IMR-90 (cell line): Measurements from ENCODE around the gene SLC47A2. TPM values are rescaled to one million over a fixed set of nuclear protein-coding genes. Genes with fewer than 3 reads are reported as not detected.

ENCODE experiments used
- ATAC-seq: fragments of 200-7000 bp; cut with Tn5 transposase; 2 replicates; pipeline ENCODE4 v1.9.1; 2020; ENCODE audit warnings: low read depth, mild to moderate bottlenecking, moderate library complexity
- BruUV-seq: library from RNA; stranded (reverse); fragments of 400-500 nt; replicated peaks from 2 replicates; lab custom pipeline; 2021; lab: Mats Ljungman, UMichigan
- CTCF ChIA-PET: fragments of 300-600 bp; formaldehyde crosslinking; extraction: SDS; loops from one replicate; lab custom pipeline; 2021; ENCODE audit warnings: antibody characterized with exemption; lab: Yijun Ruan, JAX
- POLR2A ChIA-PET: fragments of 300-600 bp; sonication (Branson Sonifier 250); formaldehyde crosslinking; loops from one replicate; lab custom pipeline; 2022; ENCODE audit warnings: antibody characterized with exemption; ENCODE audit not compliant: unreplicated experiment; lab: Charles Lee
- DNase-seq: peaks from one replicate; pipeline ENCODE4 v3.0.0; 2013
- H2AFZ ChIP-seq: replicated peaks from 2 replicates; pipeline ENCODE3; 2013; ENCODE audit warnings: low read length, mild to moderate bottlenecking; ENCODE audit not compliant: poor library complexity
- H2AK5ac ChIP-seq: 2 replicates; pipeline ENCODE4 v1.6.1; 2013; ENCODE audit warnings: low read depth, low read length, inconsistent platforms
- H2AK9ac ChIP-seq: replicated peaks from 2 replicates; pipeline ENCODE3; 2013; ENCODE audit warnings: mild to moderate bottlenecking, low read depth, low read length, moderate library complexity; ENCODE audit not compliant: poor library complexity
- H2BK120ac ChIP-seq: 2 replicates; pipeline ENCODE4 v1.6.1; 2013; ENCODE audit warnings: low read depth, low read length, inconsistent platforms
- H2BK15ac ChIP-seq: 3 replicates; pipeline ENCODE4 v1.6.1; 2013; ENCODE audit warnings: low read depth, low read length, inconsistent platforms
- H2BK20ac ChIP-seq: 2 replicates; pipeline ENCODE4 v1.6.1; 2013; ENCODE audit warnings: low read depth, mild to moderate bottlenecking, inconsistent platforms, low read length, moderate library complexity
- H2BK5ac ChIP-seq: 2 replicates; pipeline ENCODE4 v1.6.1; 2013; ENCODE audit warnings: mild to moderate bottlenecking, low read depth, low read length, inconsistent platforms; ENCODE audit not compliant: poor library complexity, severe bottlenecking
- H3K14ac ChIP-seq: replicated peaks from 2 replicates; pipeline ENCODE4 v1.6.1; 2013; ENCODE audit warnings: low read depth, low read length, inconsistent platforms
- H3K18ac ChIP-seq: 2 replicates; pipeline ENCODE4 v1.6.1; 2013; ENCODE audit warnings: low read depth, low read length, control low read depth
- H3K23ac ChIP-seq: 2 replicates; pipeline ENCODE4 v1.6.1; 2013; ENCODE audit warnings: low read depth, low read length, inconsistent platforms
- H3K27ac ChIP-seq: 2 replicates; pipeline ENCODE4 v1.5.1; 2013; ENCODE audit warnings: mild to moderate bottlenecking, control low read depth, low read length; ENCODE audit not compliant: insufficient read depth
- H3K27me3 ChIP-seq: 2 replicates; pipeline ENCODE4 v1.6.1; 2013; ENCODE audit warnings: low read length; ENCODE audit not compliant: control insufficient read depth, insufficient read depth
- H3K36me3 ChIP-seq: 2 replicates; pipeline ENCODE4 v1.6.1; 2013; ENCODE audit warnings: low read length, mixed read lengths; ENCODE audit not compliant: control insufficient read depth, insufficient read depth
- H3K4ac ChIP-seq: 2 replicates; pipeline ENCODE4 v1.6.1; 2013; ENCODE audit warnings: low read depth, low read length, inconsistent platforms
- H3K4me1 ChIP-seq: 2 replicates; pipeline ENCODE4 v1.6.1; 2013; ENCODE audit warnings: low read length, mixed read lengths; ENCODE audit not compliant: control insufficient read depth, insufficient read depth
- H3K4me2 ChIP-seq: 2 replicates; pipeline ENCODE4 v1.6.1; 2013; ENCODE audit warnings: low read depth, mild to moderate bottlenecking, control low read depth, low read length, moderate library complexity
- H3K4me3 ChIP-seq: 2 replicates; pipeline ENCODE4 v1.5.1; 2013; ENCODE audit warnings: low read depth, mild to moderate bottlenecking, control low read depth, low read length, moderate library complexity; ENCODE audit not compliant: insufficient read depth
- H3K56ac ChIP-seq: 2 replicates; pipeline ENCODE4 v1.6.1; 2013; ENCODE audit warnings: low read length, inconsistent platforms; ENCODE audit not compliant: insufficient read depth; ENCODE audit errors: extremely low read depth
- H3K79me1 ChIP-seq, 2 experiments: 2 replicates each; pipeline ENCODE4 v1.6.1; 2013; ENCODE audit warnings: low read length in 2 of 2, inconsistent platforms in 1 of 2, low read depth in 1 of 2
- H3K9ac ChIP-seq: 2 replicates; pipeline ENCODE4 v1.6.1; 2013; ENCODE audit warnings: low read depth, low read length, control low read depth
- H3K9me1 ChIP-seq: 2 replicates; pipeline ENCODE4 v1.6.1; 2013; ENCODE audit warnings: low read length, inconsistent platforms; ENCODE audit not compliant: insufficient read depth
- H3K9me3 ChIP-seq: 2 replicates; pipeline ENCODE4 v1.6.1; 2013; ENCODE audit warnings: low read length; ENCODE audit not compliant: control insufficient read depth, insufficient read depth
- H4K20me1 ChIP-seq: 2 replicates; pipeline ENCODE4 v1.6.1; 2013; ENCODE audit warnings: low read length, inconsistent platforms; ENCODE audit not compliant: insufficient read depth
- H4K5ac ChIP-seq: 2 replicates; pipeline ENCODE4 v1.6.1; 2013; ENCODE audit warnings: mild to moderate bottlenecking, low read depth, low read length, control low read depth
- H4K8ac ChIP-seq, 2 experiments: 2 replicates each; pipeline ENCODE4 v1.6.1; 2013; ENCODE audit warnings: low read depth in 2 of 2, low read length in 2 of 2, control low read depth in 1 of 2, inconsistent platforms in 1 of 2
- H4K91ac ChIP-seq: 2 replicates; pipeline ENCODE4 v1.6.1; 2013; ENCODE audit warnings: low read depth, low read length, inconsistent platforms; ENCODE audit not compliant: insufficient read depth
- BHLHE40 ChIP-seq: fragments of 150-350 bp; IDR thresholded peaks from 2 replicates; pipeline ENCODE4 v1.6.1; 2016; ENCODE audit warnings: mild to moderate bottlenecking, low read depth, low read length
- CEBPB ChIP-seq: IDR thresholded peaks from 2 replicates; pipeline ENCODE4 v1.6.1; 2012; ENCODE audit warnings: low read depth, low read length, improper control_type of control experiment
- CHD1 ChIP-seq: IDR thresholded peaks from 2 replicates; pipeline ENCODE4 v1.6.1; 2012; ENCODE audit warnings: low read depth, low read length, improper control_type of control experiment
- FOS ChIP-seq: fragments of 150-350 bp; IDR thresholded peaks from 2 replicates; pipeline ENCODE4 v1.6.1; 2016; ENCODE audit warnings: low read depth, low read length
- MAFK ChIP-seq: IDR thresholded peaks from 2 replicates; pipeline ENCODE4 v1.6.1; 2012; ENCODE audit warnings: low read depth, low read length, improper control_type of control experiment
- MAZ ChIP-seq: IDR thresholded peaks from 2 replicates; pipeline ENCODE4 v1.6.1; 2012; ENCODE audit warnings: low read depth, mild to moderate bottlenecking, low read length, improper control_type of control experiment, moderate library complexity, borderline replicate concordance
- MXI1 ChIP-seq: IDR thresholded peaks from 2 replicates; pipeline ENCODE4 v1.6.1; 2012; ENCODE audit warnings: low read depth, mild to moderate bottlenecking, low read length, moderate library complexity, borderline replicate concordance
- NFE2L2 ChIP-seq: fragments of 150-350 bp; IDR thresholded peaks from 2 replicates; pipeline ENCODE4 v1.6.1; 2016; ENCODE audit warnings: low read depth, mild to moderate bottlenecking, low read length
- POLR2A ChIP-seq: IDR thresholded peaks from 2 replicates; pipeline ENCODE4 v1.6.1; 2012; ENCODE audit warnings: mild to moderate bottlenecking, low read depth, low read length
- RAD21 ChIP-seq: IDR thresholded peaks from 2 replicates; pipeline ENCODE4 v1.6.1; 2012; ENCODE audit warnings: low read length, improper control_type of control experiment
- RCOR1 ChIP-seq: IDR thresholded peaks from 2 replicates; pipeline ENCODE4 v1.6.1; 2012; ENCODE audit warnings: mild to moderate bottlenecking, low read length, improper control_type of control experiment; ENCODE audit not compliant: insufficient replicate concordance
- RFX5 ChIP-seq: IDR thresholded peaks from 2 replicates; pipeline ENCODE4 v1.8.0; 2012; ENCODE audit warnings: low read depth, mild to moderate bottlenecking, low read length, moderate library complexity
- SMC3 ChIP-seq: fragments of 150-350 bp; IDR thresholded peaks from 2 replicates; pipeline ENCODE4 v1.6.1; 2016; ENCODE audit warnings: low read depth, mild to moderate bottlenecking, antibody characterized with exemption, low read length, moderate library complexity
- WGBS, 2 experiments: methylation state at CpG; one replicate each; pipeline versions ENCODE4 v1.1.5 to v1.1.7; 2013; ENCODE audit warnings: missing lambda C conversion rate in 2 of 2; ENCODE audit not compliant: insufficient read length in 1 of 2; ENCODE audit errors: extremely low coverage in 2 of 2; 5-methylcytosine and 5-hydroxymethylcytosine counted together
- dilution Hi-C: fragments of 300-500 bp; cut with HindIII; formaldehyde crosslinking; loops from one replicate; pipeline ENCODE4 v1.14.3; 2018; ENCODE audit warnings: low sequenced_read_pairs; ENCODE audit not compliant: unreplicated experiment
- in situ Hi-C: fragments of 300-500 bp; cut with MboI; formaldehyde crosslinking; loops from 3 replicates; pipeline ENCODE4 v1.14.3; 2019; ENCODE audit warnings: low sequenced_read_pairs, inconsistent platforms, mixed read lengths
- intact Hi-C: fragments of 100-400 bp; cut with micrococcal nuclease; formaldehyde crosslinking; loops from 2 replicates; pipeline ENCODE4 v1.10.0; 2022
- polyA plus RNA-seq, 3 experiments: library from polyadenylated mRNA; depleted of rRNA; stranded (reverse); fragments of >200 nt; gene quantifications; 2 replicates each; pipeline ENCODE4 v1.2.3, GENCODE V29; 2012; ENCODE audit warnings: low replicate concordance in 1 of 3
- total RNA-seq: library from RNA; depleted of rRNA; stranded (reverse); fragments of >200 nt; gene quantifications from 2 replicates; pipeline ENCODE4 v1.2.3, GENCODE V29; 2012
- TF ChIP-seq, protein P1 (sequence below): fragments of 150-350 bp; IDR thresholded peaks from 2 replicates; pipeline ENCODE4 v1.6.1; 2016; ENCODE audit warnings: low read depth, mild to moderate bottlenecking, low read length, moderate library complexity, borderline replicate concordance
- TF ChIP-seq, protein P2 (sequence below): fragments of 150-350 bp; IDR thresholded peaks from 2 replicates; pipeline ENCODE4 v1.6.1; 2017; ENCODE audit warnings: mild to moderate bottlenecking, antibody characterized with exemption, low read length, low read depth
- TF ChIP-seq, protein P3 (sequence below): conservative IDR thresholded peaks from 2 replicates; pipeline ENCODE4 v1.5.1; 2012; ENCODE audit warnings: mild to moderate bottlenecking, low read depth, low read length, improper control_type of control experiment

The SLC47A2 gene
- total and polyA plus RNA-seq, 2 of the 4 experiments (the other 2 are of a cell fraction): not detected

DNA sequence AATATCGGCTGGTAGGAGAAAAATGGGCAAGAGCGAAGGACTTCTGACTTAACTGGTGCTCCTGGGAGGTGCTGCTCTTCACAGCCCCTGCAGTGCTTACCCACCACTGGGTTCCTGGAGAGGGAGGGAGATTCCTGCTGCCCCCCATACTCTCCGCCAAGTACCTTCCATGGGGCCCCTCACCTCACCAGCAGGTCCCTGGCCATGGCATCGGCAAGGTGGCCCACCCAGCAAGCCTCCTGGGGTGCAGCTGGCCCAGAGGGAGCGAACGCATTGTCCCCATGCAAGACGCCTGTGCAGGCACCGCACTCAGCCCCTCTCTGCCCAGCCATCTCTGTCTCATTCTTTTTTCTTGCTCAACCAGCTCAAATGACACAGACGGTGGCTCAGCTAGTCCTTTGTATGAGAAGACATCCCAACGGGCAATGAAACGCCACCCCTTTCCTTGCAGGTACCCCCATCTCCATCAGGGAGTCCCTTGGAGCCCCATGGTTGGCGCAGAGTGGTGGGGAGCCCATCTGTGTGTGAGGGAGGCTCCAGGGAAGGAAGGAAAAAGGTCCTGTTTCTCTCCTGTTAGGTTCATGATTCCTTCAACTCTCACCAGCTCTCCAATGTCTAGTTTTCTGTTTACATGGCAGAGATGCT lies 41.3 kb upstream of the SLC47A2 start:
- Histone ChIP-seq H2AFZ (no peak overlapping the region), H3K27ac (no peak overlapping the region), H3K4me2 (no peak overlapping the region), H3K9me3 (0 out of 2 replicates have a peak, but pooled peaks cover 2% of the 10 kb centered on the region), H4K8ac (no peak overlapping the region), H3K9ac (no peak overlapping the region), H3K56ac (no peak overlapping the region), H3K23ac (no peak overlapping the region), H3K27me3 (peaks cover 43% of the 10 kb centered on the region), H2AK5ac (no peak overlapping the region), H4K5ac (no peak overlapping the region), H2AK9ac (no peak overlapping the region), H4K91ac (no peak overlapping the region), H3K4ac (no peak overlapping the region), H3K79me1 (no peaks in the 10 kb centered on the region), H3K4me1 (peaks cover 4% of the 10 kb centered on the region), H2BK120ac (no peak overlapping the region), H2BK15ac (no peak overlapping the region), H4K20me1 (no peaks in the 10 kb centered on the region), H3K4me3 (no peak overlapping the region), H3K36me3 (no peaks in the 10 kb centered on the region), H2BK20ac (no peak overlapping the region), H3K14ac (no peak overlapping the region), H2BK5ac (no peak overlapping the region), H3K18ac (no peak overlapping the region), H3K9me1 (0 out of 2 replicates have a peak, but pooled peaks cover 4% of the 10 kb centered on the region)
- no TSS peak for BruUV-seq
- dilution Hi-C loops (no loop called here), in situ Hi-C loops (no loop called here), intact Hi-C loops (no loop called here)
- 100% methylated on average over 4 of the region's 12 CpGs; no CpG with 5 or more reads in 1 of the 2 experiments for WGBS, 2 experiments
- no peak for ATAC-seq
- ChIA-PET CTCF (no interaction called here), POLR2A (no interaction called here)
- DNase-seq: no peak
- TF ChIP-seq, protein P1, sequence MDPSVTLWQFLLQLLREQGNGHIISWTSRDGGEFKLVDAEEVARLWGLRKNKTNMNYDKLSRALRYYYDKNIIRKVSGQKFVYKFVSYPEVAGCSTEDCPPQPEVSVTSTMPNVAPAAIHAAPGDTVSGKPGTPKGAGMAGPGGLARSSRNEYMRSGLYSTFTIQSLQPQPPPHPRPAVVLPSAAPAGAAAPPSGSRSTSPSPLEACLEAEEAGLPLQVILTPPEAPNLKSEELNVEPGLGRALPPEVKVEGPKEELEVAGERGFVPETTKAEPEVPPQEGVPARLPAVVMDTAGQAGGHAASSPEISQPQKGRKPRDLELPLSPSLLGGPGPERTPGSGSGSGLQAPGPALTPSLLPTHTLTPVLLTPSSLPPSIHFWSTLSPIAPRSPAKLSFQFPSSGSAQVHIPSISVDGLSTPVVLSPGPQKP: no peak
- TF ChIP-seq MAFK: no peak
- TF ChIP-seq, protein P2, sequence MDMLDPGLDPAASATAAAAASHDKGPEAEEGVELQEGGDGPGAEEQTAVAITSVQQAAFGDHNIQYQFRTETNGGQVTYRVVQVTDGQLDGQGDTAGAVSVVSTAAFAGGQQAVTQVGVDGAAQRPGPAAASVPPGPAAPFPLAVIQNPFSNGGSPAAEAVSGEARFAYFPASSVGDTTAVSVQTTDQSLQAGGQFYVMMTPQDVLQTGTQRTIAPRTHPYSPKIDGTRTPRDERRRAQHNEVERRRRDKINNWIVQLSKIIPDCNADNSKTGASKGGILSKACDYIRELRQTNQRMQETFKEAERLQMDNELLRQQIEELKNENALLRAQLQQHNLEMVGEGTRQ: no peak
- no peak for TF ChIP-seq SMC3
- no peak for TF ChIP-seq BHLHE40
- TF ChIP-seq POLR2A: no peak
- no peak for TF ChIP-seq NFE2L2
- no peak for TF ChIP-seq FOS
- no peak for TF ChIP-seq CEBPB
- TF ChIP-seq MAZ: no peak
- TF ChIP-seq RFX5: no peak
- TF ChIP-seq CHD1: no peak
- TF ChIP-seq RAD21: no peak
- TF ChIP-seq RCOR1: no peak
- TF ChIP-seq MXI1: no peak
- TF ChIP-seq, protein P3, sequence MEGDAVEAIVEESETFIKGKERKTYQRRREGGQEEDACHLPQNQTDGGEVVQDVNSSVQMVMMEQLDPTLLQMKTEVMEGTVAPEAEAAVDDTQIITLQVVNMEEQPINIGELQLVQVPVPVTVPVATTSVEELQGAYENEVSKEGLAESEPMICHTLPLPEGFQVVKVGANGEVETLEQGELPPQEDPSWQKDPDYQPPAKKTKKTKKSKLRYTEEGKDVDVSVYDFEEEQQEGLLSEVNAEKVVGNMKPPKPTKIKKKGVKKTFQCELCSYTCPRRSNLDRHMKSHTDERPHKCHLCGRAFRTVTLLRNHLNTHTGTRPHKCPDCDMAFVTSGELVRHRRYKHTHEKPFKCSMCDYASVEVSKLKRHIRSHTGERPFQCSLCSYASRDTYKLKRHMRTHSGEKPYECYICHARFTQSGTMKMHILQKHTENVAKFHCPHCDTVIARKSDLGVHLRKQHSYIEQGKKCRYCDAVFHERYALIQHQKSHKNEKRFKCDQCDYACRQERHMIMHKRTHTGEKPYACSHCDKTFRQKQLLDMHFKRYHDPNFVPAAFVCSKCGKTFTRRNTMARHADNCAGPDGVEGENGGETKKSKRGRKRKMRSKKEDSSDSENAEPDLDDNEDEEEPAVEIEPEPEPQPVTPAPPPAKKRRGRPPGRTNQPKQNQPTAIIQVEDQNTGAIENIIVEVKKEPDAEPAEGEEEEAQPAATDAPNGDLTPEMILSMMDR: no peak
